HUDEP-2 (cell line): ENCODE measurements around the gene C10orf90.
"Not testable (repeated sequence)": the region's sequence is repeated elsewhere in the genome, so short reads cannot be mapped to it uniquely, and the experiment has no call there.

ENCODE experiments used
- DNase-seq, 76 experiments: peaks; one replicate each; lab custom pipeline; 2025; ENCODE audit not compliant: unreplicated experiment in 76 of 76; lab: John Stamatoyannopoulos, UW

The C10orf90 gene

DNA sequence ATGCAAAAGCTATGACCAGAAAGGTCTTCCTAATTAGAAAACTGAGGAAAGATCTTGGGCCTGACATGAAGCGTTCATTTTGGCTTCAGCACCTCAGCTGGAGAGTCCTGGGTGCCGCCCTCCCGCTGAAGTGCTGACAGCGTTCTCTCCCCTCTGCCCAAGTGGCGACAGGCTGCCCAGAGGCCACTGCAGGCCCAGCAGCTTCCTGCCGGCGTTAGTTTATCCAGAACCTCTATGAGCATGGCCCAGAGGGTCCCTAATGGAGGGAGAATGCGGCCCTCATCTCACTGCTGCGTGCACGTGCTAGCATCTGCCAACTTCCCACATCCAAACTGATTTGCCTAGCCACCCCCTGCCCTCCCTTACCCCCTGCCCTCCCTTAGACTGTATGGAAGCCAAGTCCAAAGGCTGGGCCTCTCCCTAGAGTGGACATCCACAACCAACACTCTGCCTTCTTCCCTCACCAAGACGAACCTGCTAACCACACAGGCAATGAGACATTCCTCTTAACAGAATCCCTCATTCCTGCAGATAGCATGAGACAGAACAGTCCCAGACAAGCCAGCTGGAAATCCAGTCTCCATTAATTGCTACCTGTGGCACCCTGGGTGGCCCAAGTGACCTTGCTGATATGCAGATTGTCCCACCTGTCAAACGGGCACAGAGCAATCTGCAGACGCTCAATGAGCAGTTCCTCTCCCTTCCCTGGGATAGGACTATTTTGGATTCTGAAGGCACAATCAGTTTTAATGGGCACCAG lies 108.4 kb downstream of the C10orf90 start:
- no peak for DNase-seq

DNA sequence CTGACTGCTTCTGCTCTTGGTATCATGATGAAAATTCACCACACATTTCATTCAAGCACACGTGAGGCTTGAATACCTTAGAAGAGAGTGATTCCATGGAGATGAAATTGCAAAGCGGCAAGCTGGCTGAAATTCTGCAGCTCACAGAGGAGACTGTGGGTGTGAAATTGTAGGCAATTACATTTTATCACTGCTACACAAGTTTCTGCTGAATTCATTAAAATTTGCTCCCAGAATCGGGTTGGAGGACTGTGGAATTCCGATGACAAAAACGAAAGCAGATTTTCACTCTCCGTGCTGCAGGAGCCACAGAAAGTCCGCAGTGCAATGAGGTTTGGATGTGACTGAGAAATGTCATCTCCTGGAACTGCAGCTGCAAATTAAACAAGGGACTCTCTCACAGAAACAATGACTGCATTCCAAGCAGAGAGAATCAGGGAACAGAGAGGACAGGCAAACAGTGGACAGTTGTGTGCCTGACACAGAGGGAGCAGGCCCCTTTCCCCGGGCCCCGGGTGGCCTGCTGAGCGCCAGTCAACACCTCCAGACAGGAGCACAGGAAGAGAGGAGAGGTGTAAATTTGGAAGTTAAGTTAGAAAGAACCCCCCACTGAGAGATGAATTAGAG lies 109.1 kb downstream of the C10orf90 start:
- no peak for DNase-seq

DNA sequence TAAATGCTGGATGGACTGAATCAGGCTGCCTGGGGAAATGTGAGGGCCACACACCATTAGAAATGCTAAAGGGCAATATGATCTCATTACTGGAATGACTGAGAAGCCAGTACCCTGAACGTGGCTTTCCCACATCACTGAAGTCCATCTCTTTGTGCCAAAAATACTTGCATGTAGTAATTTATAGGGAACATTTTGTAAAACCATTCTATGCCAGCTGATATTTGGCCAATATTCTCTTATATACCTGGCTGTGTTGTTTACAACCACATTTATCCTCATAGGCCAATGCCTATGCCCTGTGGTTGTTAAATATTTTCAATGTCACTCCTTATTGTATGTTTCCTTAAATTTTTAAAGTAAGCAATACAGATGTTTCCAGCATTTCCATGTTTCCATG lies 111.6 kb downstream of the C10orf90 start:
- no peak for DNase-seq

DNA sequence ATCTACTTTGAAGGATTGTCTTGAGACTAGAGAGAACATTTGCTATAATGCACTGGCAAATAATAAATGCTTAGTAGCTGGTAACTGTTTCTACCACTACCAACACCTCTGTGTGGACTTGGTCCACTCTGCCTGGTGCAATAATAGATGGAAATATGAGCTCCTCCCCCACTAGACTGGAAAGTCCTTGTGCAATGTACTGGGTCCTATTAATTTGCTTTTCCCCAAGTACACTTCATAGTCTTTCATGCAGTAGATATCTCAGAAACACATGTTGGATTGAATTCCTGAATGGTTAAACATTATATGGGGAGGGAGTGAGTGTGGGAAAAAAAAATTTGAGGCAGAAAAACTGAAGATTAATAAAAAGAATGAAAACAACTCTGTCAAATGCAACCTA lies 119.3 kb downstream of the C10orf90 start:
- DNase-seq, result no peak

DNA sequence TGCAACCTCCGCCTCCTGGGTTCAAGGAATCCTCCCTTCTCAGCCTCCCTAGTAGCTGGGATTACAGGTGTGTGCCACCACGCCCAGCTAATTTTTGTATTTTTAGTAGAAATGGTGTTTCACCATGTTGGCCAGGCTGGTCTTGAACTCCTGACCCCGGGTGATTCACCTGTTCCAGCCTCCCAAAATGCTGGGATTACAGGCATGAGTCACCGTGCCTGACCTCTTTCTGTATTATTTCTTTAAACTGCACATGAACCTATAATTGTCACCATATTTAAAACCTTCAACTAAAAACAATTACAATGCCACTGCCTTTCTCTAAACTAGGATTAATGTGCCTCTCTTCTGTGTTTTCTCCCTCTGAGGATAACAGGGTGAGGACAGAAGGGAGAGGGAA lies 119.9 kb downstream of the C10orf90 start:
- DNase-seq, result not testable (repeated sequence)

DNA sequence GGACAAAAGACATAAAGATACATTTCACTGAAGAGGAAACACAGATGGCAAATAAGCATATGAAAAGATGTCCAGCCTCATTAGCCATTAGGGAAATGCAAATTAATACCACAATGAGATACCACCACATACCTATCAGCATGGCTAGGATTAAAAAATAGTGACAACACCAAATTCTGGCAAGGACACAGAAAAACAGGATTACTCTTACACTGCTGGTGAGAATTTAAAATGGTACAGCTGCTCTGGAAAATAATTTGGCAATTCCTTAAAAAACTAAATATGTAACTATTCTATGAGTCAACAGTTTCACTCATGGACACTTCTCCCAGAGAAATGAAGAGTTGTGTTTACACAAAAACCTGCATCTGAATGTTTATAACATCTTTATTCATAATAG lies 121.1 kb downstream of the C10orf90 start:
- no peak for DNase-seq

DNA sequence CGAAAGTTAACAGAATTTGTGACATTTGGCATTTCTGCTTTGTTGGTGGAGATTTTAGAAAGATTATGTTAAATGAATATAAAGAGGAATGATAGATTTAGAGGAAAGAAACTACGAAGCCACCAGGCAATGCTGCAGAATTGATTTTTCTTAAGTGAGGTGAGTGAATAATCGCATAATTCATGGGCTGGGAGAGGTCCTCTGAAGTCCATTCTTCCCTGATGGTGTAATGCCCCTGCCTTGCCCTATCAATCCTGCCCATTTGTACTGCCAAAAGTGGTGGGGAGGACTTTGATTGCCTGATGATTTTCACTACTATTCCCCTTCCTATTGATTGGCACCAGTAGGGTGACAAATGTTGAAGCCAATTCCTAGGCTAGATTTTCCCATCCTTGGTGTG lies 125.9 kb downstream of the C10orf90 start:
- no peak for DNase-seq

DNA sequence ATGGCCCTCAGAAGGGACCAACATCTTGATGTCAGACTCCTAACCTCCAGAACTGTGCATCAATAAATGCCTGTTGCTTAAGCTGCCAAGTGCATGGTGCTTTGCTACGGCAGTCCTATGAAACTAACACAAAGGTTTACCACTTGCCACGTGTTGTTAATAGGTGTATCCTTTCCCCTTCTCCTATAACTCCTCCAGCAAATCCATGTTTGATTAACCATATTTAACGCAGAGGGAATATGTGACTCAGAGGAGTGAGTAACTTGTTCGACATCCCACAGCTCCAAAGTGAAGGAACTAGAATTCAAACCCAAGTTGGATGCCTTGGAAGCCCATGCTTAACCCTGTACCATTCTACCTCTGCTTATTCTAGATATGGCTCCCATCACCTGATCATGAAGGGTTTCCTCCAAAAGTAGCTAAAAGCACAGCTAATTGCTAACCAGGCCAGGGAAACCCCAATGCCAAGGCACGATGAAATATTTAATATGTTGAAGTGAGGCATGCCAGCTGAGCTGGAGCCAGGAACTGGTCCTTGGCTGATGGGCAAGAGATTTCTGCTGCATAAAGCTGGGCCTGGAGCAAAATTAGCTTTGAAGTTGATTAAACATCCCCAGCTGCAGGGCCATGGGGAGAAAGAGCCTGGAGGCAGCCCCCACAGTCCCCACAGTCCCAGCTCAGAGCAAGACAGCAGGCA lies 131.9 kb downstream of the C10orf90 start:
- DNase-seq, result no peak

DNA sequence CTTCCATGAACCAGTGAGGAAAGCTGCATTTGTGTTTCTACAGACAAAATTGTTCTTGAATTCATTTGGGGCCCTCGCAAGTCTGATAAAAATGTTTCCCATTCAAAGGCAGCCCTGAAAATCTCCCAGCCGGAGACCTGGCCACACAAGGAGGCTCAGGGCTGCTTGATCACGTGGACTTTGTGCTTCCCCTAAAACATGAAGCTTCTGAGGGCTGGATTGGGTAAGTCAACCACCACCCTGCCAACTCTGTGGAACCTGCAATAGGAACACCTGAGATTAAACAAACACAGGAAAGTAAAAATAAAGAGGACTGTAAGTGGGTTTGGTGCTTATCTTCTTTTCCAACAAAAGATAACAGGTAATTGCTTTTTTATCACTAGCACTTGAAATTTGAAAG lies 133.8 kb downstream of the C10orf90 start:
- no peak for DNase-seq

DNA sequence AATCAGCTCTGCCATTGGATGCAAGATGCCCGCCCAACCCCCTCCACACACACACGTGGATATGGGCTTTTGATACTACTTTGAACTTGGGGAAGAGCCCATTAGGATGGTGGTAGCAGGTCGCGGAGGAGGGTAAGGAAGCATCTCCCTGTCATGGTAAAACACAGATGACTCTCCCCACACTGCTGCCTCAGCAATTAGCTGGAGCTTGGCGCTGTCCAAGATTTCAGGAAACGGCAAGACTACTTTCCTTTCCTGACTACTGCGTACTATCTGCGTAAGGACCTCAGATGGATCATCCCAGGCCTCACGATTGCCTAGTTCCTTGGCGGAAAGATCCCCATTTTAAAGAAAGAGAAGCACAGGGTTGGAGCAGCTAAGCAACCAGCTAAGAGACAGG lies 134.3 kb downstream of the C10orf90 start:
- DNase-seq, result no peak

DNA sequence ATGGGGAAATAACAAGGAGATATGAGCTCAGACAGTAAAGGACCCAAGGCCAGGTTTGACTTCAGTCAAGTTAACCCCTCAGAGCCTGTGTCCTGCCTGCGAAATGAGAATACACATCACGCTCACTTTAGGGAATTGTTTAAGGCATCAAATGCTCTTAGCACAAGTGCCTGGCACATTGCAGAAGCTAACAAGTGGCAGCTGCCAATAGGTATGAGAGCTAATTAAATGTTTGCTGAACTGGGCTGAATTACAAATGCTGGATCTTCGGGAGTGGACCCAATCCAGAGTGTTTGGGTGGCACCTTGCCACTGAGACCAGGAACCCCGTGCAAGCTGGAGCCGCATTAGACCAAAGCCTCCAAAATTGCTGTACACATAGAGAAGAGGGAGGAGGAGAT lies 136.8 kb downstream of the C10orf90 start:
- DNase-seq, result no peak

DNA sequence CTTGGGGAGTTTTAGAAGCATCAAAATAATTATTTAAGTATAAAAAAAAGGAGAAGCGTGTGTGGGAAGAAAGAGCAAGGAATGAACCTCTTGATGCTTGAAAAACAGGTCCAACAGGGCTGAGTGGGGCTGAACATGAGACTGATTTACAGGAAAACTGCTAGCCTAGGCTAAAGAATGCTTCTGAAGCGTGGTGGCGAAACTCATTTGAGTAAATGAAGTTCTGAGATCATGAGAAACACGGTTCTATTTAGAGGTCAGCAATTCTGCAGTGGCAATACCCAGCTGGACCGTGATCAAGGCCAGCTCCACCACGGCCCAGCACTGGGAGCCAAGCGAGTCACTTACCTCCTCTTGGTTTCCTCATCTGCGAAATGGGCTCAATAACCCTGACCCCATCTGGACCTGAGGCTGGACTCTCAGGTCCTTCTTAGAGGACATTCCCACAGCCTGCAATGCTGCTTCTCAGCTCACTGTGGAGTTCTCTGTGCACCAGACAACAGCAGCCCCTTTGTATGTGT lies 142.1 kb downstream of the C10orf90 start:
- DNase-seq, result no peak

DNA sequence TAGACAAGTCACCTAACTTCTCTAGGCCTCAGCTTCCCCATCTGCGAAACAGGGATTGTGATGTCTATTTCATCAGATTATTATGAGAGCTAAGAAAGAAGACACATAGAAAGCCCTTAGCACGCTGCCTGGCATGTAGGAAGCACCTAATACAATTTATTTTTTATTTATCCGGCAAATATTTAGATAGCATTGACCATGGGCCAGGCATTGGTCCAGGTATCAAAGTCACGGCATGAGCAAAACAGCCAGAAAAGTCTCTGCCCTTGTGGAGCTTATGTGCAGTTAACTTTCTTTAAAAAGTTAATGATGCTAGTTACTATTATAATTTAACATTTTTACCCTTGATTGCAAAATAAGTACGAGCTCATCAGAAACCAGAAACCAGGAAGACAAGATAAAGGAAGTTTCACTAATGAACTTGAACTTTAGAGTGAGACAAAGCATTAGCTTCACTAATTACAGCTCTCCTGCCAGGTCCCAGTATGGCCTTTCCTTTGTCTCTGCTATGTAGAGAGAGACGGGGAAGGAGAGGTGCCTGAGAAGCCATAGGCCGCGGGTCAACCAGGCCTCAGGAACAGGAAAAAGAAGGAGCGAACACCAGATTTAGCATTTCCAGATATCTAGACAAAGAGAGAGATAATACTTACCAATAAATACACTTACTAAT lies 142.7 kb downstream of the C10orf90 start:
- DNase-seq, result no peak

DNA sequence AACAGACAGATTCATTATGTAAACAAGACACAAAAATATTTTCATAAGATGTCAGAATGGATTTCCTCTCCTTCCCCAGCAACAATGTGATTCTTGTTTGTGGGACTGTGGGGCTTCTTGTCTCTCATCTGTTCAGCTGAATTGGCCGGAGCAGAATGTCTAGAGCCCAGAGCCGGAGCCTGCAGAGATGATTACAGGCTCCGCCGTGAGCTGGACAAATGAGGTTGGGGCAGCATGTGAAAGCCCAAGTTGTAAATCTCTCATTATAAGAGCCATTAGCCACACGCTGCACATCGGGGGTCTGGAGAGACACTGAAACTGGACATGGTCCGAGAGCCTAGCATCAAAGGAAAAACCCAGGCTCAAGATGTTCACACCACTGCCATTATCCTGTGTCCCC lies 145.2 kb downstream of the C10orf90 start:
- DNase-seq, result no peak

DNA sequence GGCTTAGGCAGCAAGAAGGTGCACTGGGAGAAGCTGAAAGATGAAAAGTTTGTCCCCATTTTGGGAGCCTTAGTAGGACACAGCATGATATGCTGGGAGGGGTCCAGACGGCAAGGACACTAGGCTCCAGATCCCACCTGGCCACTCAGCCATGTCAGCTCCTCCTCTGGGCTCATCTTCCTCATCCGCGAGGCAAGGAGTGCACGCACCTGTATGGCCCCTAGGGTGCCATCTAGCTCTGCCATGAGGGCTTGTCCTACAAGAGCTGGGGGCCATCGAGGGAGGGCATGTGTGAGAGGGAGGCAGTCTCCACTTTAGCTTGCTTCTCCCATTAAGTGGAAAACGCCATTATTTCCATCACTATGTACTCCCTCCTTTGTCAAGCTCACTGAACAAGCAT lies 146.0 kb downstream of the C10orf90 start:
- no peak for DNase-seq

DNA sequence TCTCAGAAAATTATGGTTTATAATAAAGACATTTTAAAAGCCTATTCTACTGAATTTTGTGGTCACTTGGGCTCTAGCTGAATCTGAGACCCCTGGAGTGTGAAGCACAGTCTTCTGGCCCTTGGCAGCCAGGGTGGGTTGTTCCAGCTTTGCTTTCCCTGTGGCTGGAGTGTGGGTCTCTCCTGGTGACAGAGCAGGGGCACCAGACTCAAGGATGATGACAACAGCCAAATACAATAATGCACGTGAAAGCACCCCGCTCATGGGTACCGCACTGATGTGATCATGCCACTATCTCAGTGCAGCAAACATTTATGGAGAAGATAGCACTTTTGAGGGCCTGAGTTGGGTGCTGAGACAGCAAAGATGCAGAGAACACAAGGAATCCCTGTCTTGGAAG lies 147.4 kb downstream of the C10orf90 start:
- no peak for DNase-seq

DNA sequence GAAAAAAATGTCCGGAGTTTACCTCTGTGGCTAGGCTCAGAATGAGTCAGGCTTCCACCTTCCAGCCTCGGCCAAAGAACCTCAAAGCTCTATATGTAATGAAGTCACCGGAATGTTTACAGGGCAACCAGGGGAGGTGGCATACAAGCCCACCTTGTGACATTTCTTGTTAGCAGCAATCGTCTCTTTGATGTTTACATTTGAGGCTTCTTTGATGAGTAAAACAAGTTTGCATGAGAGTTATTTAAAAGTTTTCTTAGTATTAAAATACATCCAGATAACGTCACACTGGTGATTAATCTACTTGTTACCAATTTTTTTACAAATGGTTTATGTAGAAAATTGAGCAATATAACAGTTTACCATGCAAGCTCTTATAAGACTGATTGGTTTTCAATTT lies 149.1 kb downstream of the C10orf90 start:
- no peak for DNase-seq

DNA sequence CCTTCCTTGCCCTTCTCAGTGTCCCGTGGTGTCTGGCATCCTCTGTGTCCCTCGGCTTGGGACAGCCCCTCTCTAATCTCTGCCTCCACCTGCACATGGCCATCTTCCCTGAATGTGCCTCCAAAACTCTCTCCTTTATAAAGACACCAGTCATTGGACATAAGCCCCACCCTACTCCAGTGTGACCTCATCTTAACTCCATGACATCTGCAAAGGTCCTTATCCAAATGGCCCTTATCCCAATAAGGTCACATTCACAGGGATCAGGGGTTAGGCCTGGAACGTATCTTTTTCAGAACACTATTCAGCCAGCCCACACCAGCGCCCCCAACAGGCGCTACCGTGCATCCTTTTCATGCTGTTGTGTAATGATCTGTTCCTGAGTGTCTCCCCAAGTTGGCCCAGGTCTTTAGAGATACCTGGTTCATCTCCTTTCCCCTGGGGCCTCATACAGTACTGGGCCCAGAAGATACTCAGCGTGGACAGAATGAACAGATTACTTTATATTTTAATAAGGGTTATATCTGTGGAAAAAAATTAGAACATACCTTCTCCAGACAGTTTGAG lies 149.7 kb downstream of the C10orf90 start:
- DNase-seq, result no peak

DNA sequence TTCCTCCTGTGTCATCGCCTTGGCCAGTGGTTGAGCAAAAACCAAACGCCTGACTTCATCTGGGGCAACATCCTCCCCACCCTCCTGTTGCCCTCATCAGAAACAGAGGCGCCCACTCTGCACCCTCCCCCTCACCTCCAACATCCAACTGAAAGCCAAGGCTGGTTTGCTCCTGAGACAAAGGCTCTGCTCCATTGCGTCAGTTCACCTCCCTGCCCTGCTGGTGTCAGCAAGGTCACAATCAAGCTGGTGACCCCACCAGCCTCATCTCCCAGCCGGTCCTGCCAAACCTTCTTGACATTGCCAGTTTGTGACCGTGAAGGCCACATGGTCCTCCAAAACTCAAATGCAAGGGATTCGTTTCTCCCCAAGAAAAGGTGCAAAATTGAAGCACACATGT lies 150.5 kb downstream of the C10orf90 start:
- no peak for DNase-seq

DNA sequence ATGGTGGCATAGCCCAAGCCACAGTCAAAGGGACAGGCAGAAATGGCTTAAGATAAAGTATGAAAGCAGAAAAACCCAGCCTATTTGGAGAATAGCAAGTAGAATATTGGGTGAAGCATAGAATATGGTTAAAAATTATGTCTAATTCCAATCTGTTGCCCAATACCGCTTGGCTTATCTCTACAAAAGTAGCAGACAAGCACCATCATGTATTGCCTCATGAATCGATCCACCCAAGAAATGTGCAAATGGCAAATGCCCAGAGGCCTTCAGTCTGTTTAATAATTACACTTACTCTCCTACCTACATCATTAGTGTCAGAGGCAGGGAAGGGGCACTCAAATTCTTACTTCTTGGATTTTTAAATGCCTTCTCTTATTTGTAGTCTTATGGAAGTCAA lies 151.3 kb downstream of the C10orf90 start:
- DNase-seq, result no peak
